ENCODE results near the gene DRC7. TPM values are rescaled to one million over a fixed set of nuclear protein-coding genes. Genes with fewer than 3 reads are reported as not detected.
A peak's percentile ranks its signal among the peaks of the same experiment; 100 is the strongest.

DRC7 gene
- total and polyA plus RNA-seq, 9 of the 15 experiments (the other 6 are each of a cell fraction or from before 2014, with no cell fraction given) = 0.04 to 0.33 (median 0.12) TPM; not detected in 3

- TF ChIP-seq GTF2E2 (tag; IDR thresholded peaks at IDR 0.05) = no peak
- TF ChIP-seq NRF1 (conservative IDR thresholded peaks at IDR 0.05 in 1 of 2, IDR thresholded peaks at IDR 0.05 in 1 of 2) = 0 out of 4 replicates have a peak, but pooled peaks of 1 of the 2 experiments have one; percentile 20
- no peak for TF ChIP-seq ZNF175 (CRISPR knock-in tag; IDR thresholded peaks at IDR 0.05; ENCODE audit: low read depth)
- TF ChIP-seq PHB2 (IDR thresholded peaks at IDR 0.05; ENCODE audit: low read depth) = no peak
- TF ChIP-seq CHCHD3 (CRISPR knock-in tag; IDR thresholded peaks at IDR 0.05) = no peak
- no peak for TF ChIP-seq ATF2 (CRISPR knock-in tag; IDR thresholded peaks at IDR 0.05)
- TF ChIP-seq ARNT (IDR thresholded peaks at IDR 0.05) = no peak
- TF ChIP-seq CHD4 (IDR thresholded peaks at IDR 0.05; ENCODE audit: insufficient read depth, insufficient replicate concordance, low read depth, low read length, poor library complexity, severe bottlenecking) = no peak
- no peak for TF ChIP-seq ZNF277 (CRISPR knock-in tag; IDR thresholded peaks at IDR 0.05; ENCODE audit: borderline replicate concordance)
- no peak for TF ChIP-seq BRCA1 (IDR thresholded peaks at IDR 0.05)
- TF ChIP-seq BRCA1 (CRISPR knock-in tag; IDR thresholded peaks at IDR 0.05) = no peak
- no peak for TF ChIP-seq RBM15 (IDR thresholded peaks at IDR 0.05; ENCODE audit: insufficient read depth, low read length)
- no peak for TF ChIP-seq HDAC2 (IDR thresholded peaks at IDR 0.05)
- TF ChIP-seq RNF219 (CRISPR knock-in tag; IDR thresholded peaks at IDR 0.05) = no peak
- TF ChIP-seq GABPA (tag; conservative IDR thresholded peaks at IDR 0.05; ENCODE audit: low read depth) = peak; percentile 89
Measured at GRCh38 chr16:57694725-57695679, at the start of gene DRC7 (continued).
